Endothelial cell of umbilical vein (primary cell): ENCODE results near the gene TFCP2. TPM values are rescaled to one million over a fixed set of nuclear protein-coding genes. Genes with fewer than 3 reads are reported as not detected.

ENCODE experiments used
- BruUV-seq: library from RNA; stranded (reverse); fragments of 400-500 nt; replicated peaks from 2 replicates; lab custom pipeline; 2021; lab: Mats Ljungman, UMichigan
- CTCF ChIA-PET: fragments of 300-600, 350-600 bp; sonication (Branson Sonifier 250); formaldehyde crosslinking; loops from one replicate; lab custom pipeline; 2021; ENCODE audit warnings: antibody characterized with exemption, inconsistent platforms; lab: Charles Lee
- POLR2A ChIA-PET: fragments of 300-600, 350-600 bp; sonication (Branson Sonifier 250); formaldehyde crosslinking; loops from one replicate; lab custom pipeline; 2021; ENCODE audit warnings: antibody characterized with exemption, inconsistent platforms; lab: Charles Lee
- DNase-seq: peaks from one replicate; pipeline ENCODE4 v3.0.0-alpha.2; 2011; ENCODE audit warnings: low read depth, low spot score
- FAIRE-seq: peaks from 2 replicates; lab custom pipeline; 2011; peaks lifted over from hg19 to GRCh38; lab: Jason Lieb, UNC
- H2AFZ ChIP-seq: 2 replicates; pipeline ENCODE4 v1.6.0; 2012; ENCODE audit warnings: low read depth, low read length, control low read depth, inconsistent platforms
- H3K27ac ChIP-seq: 2 replicates; pipeline ENCODE4 v1.5.1; 2011; ENCODE audit warnings: low read depth, mild to moderate bottlenecking, control low read depth, low read length, moderate library complexity; ENCODE audit not compliant: insufficient read depth
- H3K27me3 ChIP-seq, 2 experiments: 2 replicates each; pipeline versions ENCODE4 v1.6.0 to v1.6.1; 2011; ENCODE audit warnings: low read length in 2 of 2, mixed read lengths in 1 of 2; ENCODE audit not compliant: control insufficient read depth in 2 of 2, insufficient read depth in 2 of 2
- H3K36me3 ChIP-seq, 2 experiments: 2 replicates in 1 of 2; 3 replicates in 1 of 2; pipeline ENCODE4 v1.5.1; 2011; ENCODE audit warnings: low read length in 2 of 2, mild to moderate bottlenecking in 1 of 2, moderate library complexity in 1 of 2; ENCODE audit not compliant: control insufficient read depth in 2 of 2, insufficient read depth in 2 of 2; ENCODE audit errors: extremely low read depth in 1 of 2
- H3K4me1 ChIP-seq: 3 replicates; pipeline ENCODE4 v1.5.1; 2011; ENCODE audit warnings: mild to moderate bottlenecking, low read length; ENCODE audit not compliant: control insufficient read depth, insufficient read depth; ENCODE audit errors: extremely low read depth
- H3K4me2 ChIP-seq: 2 replicates; pipeline ENCODE4 v1.6.1; 2011; ENCODE audit warnings: low read length, control low read depth, mixed read lengths; ENCODE audit not compliant: insufficient read depth
- H3K4me3 ChIP-seq, 3 experiments: fragments of 200-600 bp in 1 of 3; sonication (generic), shearing (Covaris generic) in 1 of 3; replicated peaks in 1 of 3; 2 replicates each; pipeline ENCODE4 v1.5.1; 2011 to 2016; ENCODE audit warnings: control low read depth in 3 of 3, low read length in 3 of 3, mild to moderate bottlenecking in 2 of 3, inconsistent platforms in 1 of 3, low read depth in 1 of 3, moderate library complexity in 1 of 3; ENCODE audit not compliant: insufficient read depth in 1 of 3
- H3K79me2 ChIP-seq: 2 replicates; pipeline ENCODE4 v1.6.0; 2012; ENCODE audit warnings: low read length, inconsistent platforms; ENCODE audit not compliant: control insufficient read depth, insufficient read depth
- H3K9ac ChIP-seq: replicated peaks from 2 replicates; pipeline ENCODE3; 2011; ENCODE audit warnings: low read length, control low read depth; ENCODE audit not compliant: insufficient read depth; ENCODE audit errors: extremely low read depth
- H3K9me1 ChIP-seq: replicated peaks from 3 replicates; pipeline ENCODE4 v1.6.0; 2011; ENCODE audit warnings: mild to moderate bottlenecking, low read length; ENCODE audit not compliant: control insufficient read depth, insufficient read depth; ENCODE audit errors: extremely low read depth
- H3K9me3 ChIP-seq: replicated peaks from 2 replicates; pipeline ENCODE4 v1.5.1; 2012; ENCODE audit warnings: low read length, inconsistent platforms; ENCODE audit not compliant: control insufficient read depth, insufficient read depth
- H4K20me1 ChIP-seq: replicated peaks from 2 replicates; pipeline ENCODE3; 2011; ENCODE audit warnings: mild to moderate bottlenecking, low read length; ENCODE audit not compliant: control insufficient read depth, insufficient read depth; ENCODE audit errors: extremely low read depth
- EZH2 ChIP-seq: IDR thresholded peaks from 2 replicates; pipeline ENCODE4 v1.6.1; 2012; ENCODE audit warnings: borderline replicate concordance, low read depth, mild to moderate bottlenecking, moderate library complexity, low read length, inconsistent platforms; ENCODE audit not compliant: severe bottlenecking
- FOS ChIP-seq: IDR thresholded peaks from 2 replicates; pipeline ENCODE4 v1.6.1; 2011; ENCODE audit warnings: mild to moderate bottlenecking, low read length, moderate library complexity, borderline replicate concordance; ENCODE audit not compliant: insufficient read depth
- GATA2 ChIP-seq: IDR thresholded peaks from 2 replicates; pipeline ENCODE4 v1.7.0; 2011; ENCODE audit warnings: low read depth, mild to moderate bottlenecking, moderate library complexity, mixed read lengths, low read length; ENCODE audit not compliant: insufficient read length, insufficient read depth
- JUN ChIP-seq: IDR thresholded peaks from 2 replicates; pipeline ENCODE4 v1.6.1; 2011; ENCODE audit warnings: borderline replicate concordance, low read depth; ENCODE audit not compliant: insufficient read length, insufficient read depth
- MYC ChIP-seq: IDR thresholded peaks from one replicate; pipeline ENCODE4 v1.6.1; 2011; ENCODE audit warnings: mild to moderate bottlenecking, low read depth, low read length
- POLR2A ChIP-seq: IDR thresholded peaks from 2 replicates; pipeline ENCODE4 v1.6.1; 2012; ENCODE audit warnings: low read depth, mild to moderate bottlenecking, control low read depth, low read length
- POLR2AphosphoS5 ChIP-seq: IDR thresholded peaks from 2 replicates; pipeline ENCODE4 v1.6.1; 2012; ENCODE audit warnings: low read depth, mild to moderate bottlenecking, control low read depth, low read length, moderate library complexity; ENCODE audit not compliant: insufficient read depth
- dilution Hi-C: fragments of 300-500 bp; cut with MboI; formaldehyde crosslinking; loops from one replicate; pipeline ENCODE4 v1.15.0; 2019; ENCODE audit warnings: low sequenced_read_pairs; ENCODE audit not compliant: extremely low pct_ligation_motif_present
- intact Hi-C: fragments of 100-400 bp; cut with micrococcal nuclease; formaldehyde crosslinking; loops from one replicate; pipeline ENCODE4 v1.10.0; 2022
- polyA plus RNA-seq, 4 experiments: library from polyadenylated mRNA; depleted of rRNA in 3 of 4; stranded (reverse) in 3 of 4; unstranded in 1 of 4; fragments of >200 nt; gene quantifications; 2 replicates each; pipeline versions ENCODE4 v1.2.1 to v1.2.3, GENCODE V29; 2011 to 2012; ENCODE audit warnings: missing spikeins in 1 of 4
- total RNA-seq: library from RNA; stranded (reverse); gene quantifications from 2 replicates; pipeline ENCODE4 v1.2.3, GENCODE V29; 2021
- TF ChIP-seq, protein P1 (sequence below): IDR thresholded peaks from 2 replicates; pipeline ENCODE4 v1.6.1; 2011; ENCODE audit not compliant: insufficient read depth, insufficient read length
- TF ChIP-seq, protein P2 (sequence below), 2 donors: IDR thresholded peaks; 1 replicate in 1 of 2; 2 replicates in 1 of 2; pipeline ENCODE4 v1.5.1; 2011; ENCODE audit warnings: low read length in 2 of 2, mild to moderate bottlenecking in 2 of 2, moderate library complexity in 2 of 2, control low read depth in 1 of 2, inconsistent platforms in 1 of 2, low read depth in 1 of 2; ENCODE audit not compliant: insufficient read depth in 1 of 2; ENCODE audit errors: extremely low read depth in 1 of 2

The TFCP2 gene
- total and polyA plus RNA-seq, 2 donors (not counting 3 experiments of a cell fraction or from before 2014, with no cell fraction given), result 10.2 to 28.6 TPM

DNA sequence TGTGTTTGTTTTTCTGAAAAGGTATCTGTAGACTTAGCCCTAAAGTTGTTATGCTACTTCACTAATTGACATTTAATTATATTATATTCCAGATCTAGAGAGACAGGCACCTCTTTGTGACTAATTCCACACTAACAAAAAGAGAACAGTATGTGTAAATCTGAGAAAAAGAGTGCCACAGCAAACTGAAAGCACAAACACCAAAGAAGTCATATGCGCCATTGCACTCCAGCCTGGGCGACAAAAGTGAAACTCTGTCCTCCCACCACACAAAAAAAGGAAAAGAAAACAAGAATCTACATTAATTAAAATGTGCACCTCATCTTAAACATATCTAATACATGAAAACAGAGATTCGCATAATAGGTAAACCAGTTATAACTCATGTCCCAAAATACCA, 85.1 kb downstream of the TFCP2 start:
- H3K9ac ChIP-seq, result no peak overlapping the region
- H4K20me1 ChIP-seq, result no peaks in the 10 kb centered on the region
- no peak for DNase-seq
- dilution Hi-C loops, result no loop called here
- no peak overlapping the region for H3K4me3 ChIP-seq
- BruUV-seq, result no TSS peak
- H2AFZ ChIP-seq, result no peak overlapping the region
- no peaks in the 10 kb centered on the region for H3K27me3 ChIP-seq
- intact Hi-C loops, result loop anchor here (10.0 kb wide), 1 partner anchor 323 kb away; the partner anchor contains the start of gene ATF1
- H3K27ac ChIP-seq, result no peak overlapping the region
- no peaks in the 10 kb centered on the region for H3K4me1 ChIP-seq
- H3K4me2 ChIP-seq, result no peak overlapping the region
- H3K36me3 ChIP-seq, result no peaks in the 10 kb centered on the region
- no peaks in the 10 kb centered on the region for H3K9me3 ChIP-seq
- no peaks in the 10 kb centered on the region for H3K9me1 ChIP-seq
- H3K79me2 ChIP-seq, result peaks cover 4% of the 10 kb centered on the region
- ChIA-PET CTCF (no interaction called here), POLR2A (no interaction called here)
- no peak for FAIRE-seq
- no peak for TF ChIP-seq EZH2

DNA sequence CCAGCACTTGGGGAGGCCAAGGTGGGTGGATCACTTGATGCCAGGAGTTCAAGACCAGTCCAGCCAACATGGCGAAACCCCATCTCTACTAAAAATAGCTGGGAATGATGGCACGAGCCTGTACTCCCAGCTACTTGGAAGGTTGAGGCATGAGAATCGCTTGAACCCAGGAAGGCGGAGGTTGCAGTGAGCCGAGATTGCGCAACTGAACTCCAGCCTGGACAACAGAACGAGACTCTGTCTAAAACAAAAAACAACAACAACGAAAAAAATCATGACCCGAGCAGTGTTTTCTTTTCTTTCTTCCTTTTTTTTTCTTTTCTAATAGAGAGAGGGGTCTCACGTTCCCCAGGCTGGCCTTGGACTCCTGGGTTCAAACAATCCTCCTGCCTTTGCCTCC, 86.0 kb downstream of the TFCP2 start:
- ChIA-PET POLR2A (no interaction called here), CTCF (no interaction called here)
- Histone ChIP-seq H3K4me1 (peaks cover 6% of the 10 kb centered on the region), H3K27me3 (no peaks in the 10 kb centered on the region), H3K9me1 (no peaks in the 10 kb centered on the region), H2AFZ (no peak overlapping the region), H3K4me2 (no peak overlapping the region), H3K4me3 (no peak overlapping the region), H3K9ac (no peak overlapping the region), H3K27ac (no peak overlapping the region), H3K36me3 (no peaks in the 10 kb centered on the region), H3K79me2 (peaks cover 12% of the 10 kb centered on the region), H3K9me3 (no peaks in the 10 kb centered on the region), H4K20me1 (peaks cover 2% of the 10 kb centered on the region)
- no TSS peak for BruUV-seq
- dilution Hi-C loops, result no loop called here
- no peak for TF ChIP-seq MYC
- no peak for TF ChIP-seq EZH2
- TF ChIP-seq, protein P1, sequence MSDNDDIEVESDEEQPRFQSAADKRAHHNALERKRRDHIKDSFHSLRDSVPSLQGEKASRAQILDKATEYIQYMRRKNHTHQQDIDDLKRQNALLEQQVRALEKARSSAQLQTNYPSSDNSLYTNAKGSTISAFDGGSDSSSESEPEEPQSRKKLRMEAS, result no peak
- TF ChIP-seq POLR2A, result no peak
- no peak for TF ChIP-seq GATA2
- no peak for TF ChIP-seq FOS
- no peak for TF ChIP-seq POLR2AphosphoS5
- TF ChIP-seq, protein P2, sequence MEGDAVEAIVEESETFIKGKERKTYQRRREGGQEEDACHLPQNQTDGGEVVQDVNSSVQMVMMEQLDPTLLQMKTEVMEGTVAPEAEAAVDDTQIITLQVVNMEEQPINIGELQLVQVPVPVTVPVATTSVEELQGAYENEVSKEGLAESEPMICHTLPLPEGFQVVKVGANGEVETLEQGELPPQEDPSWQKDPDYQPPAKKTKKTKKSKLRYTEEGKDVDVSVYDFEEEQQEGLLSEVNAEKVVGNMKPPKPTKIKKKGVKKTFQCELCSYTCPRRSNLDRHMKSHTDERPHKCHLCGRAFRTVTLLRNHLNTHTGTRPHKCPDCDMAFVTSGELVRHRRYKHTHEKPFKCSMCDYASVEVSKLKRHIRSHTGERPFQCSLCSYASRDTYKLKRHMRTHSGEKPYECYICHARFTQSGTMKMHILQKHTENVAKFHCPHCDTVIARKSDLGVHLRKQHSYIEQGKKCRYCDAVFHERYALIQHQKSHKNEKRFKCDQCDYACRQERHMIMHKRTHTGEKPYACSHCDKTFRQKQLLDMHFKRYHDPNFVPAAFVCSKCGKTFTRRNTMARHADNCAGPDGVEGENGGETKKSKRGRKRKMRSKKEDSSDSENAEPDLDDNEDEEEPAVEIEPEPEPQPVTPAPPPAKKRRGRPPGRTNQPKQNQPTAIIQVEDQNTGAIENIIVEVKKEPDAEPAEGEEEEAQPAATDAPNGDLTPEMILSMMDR (IDR thresholded peaks at IDR 0.05; ENCODE audit: extremely low read depth in 1 of 2, insufficient read depth in 1 of 2, low read depth in 1 of 2, low read length in 2 of 2), result no peak
- no peak for TF ChIP-seq JUN
- DNase-seq, result no peak
- intact Hi-C loops, result loop anchor here (10.0 kb wide), 1 partner anchor 322 kb away; the partner anchor contains the start of gene ATF1
- FAIRE-seq, result no peak
